Kidney (tissue), 14 donors: Measurements from ENCODE around the gene KPTN. TPM values are rescaled to one million over a fixed set of nuclear protein-coding genes. Genes with fewer than 3 reads are reported as not detected.
A peak's percentile ranks its signal among the peaks of the same experiment; 100 is the strongest.

Experiments used
- DNase-seq, 5 donors: peaks; one replicate each; pipeline ENCODE4 v3.0.0-alpha.2; 2013 to 2020
- FAIRE-seq: peaks from 2 replicates; lab custom pipeline; 2012; peaks lifted over from hg19 to GRCh38; lab: Jason Lieb, UNC
- H3K27ac ChIP-seq, 2 donors: one replicate each; pipeline ENCODE4 v1.7.0; 2013; ENCODE audit warnings: low read depth in 2 of 2, low read length in 2 of 2, inconsistent platforms in 1 of 2
- H3K27me3 ChIP-seq: one replicate; pipeline ENCODE4 v1.7.1; 2013; ENCODE audit warnings: low read length, inconsistent platforms; ENCODE audit not compliant: control insufficient read depth, insufficient read depth
- H3K36me3 ChIP-seq, 3 donors: one replicate each; pipeline versions ENCODE4 v1.7.0 to v1.7.1; 2013; ENCODE audit warnings: low read length in 3 of 3, control low read depth in 1 of 3, inconsistent platforms in 1 of 3; ENCODE audit not compliant: insufficient read depth in 3 of 3, control insufficient read depth in 2 of 3
- H3K4me1 ChIP-seq, 3 donors: one replicate each; pipeline versions ENCODE4 v1.7.0 to v1.7.1; 2013; ENCODE audit warnings: low read length in 3 of 3, inconsistent platforms in 1 of 3, low read depth in 1 of 3; ENCODE audit not compliant: control insufficient read depth in 2 of 3, insufficient read depth in 2 of 3
- H3K4me3 ChIP-seq, 3 donors: one replicate each; pipeline versions ENCODE4 v1.7.0 to v1.8.1; 2013; ENCODE audit warnings: low read length in 3 of 3, control low read depth in 1 of 3, inconsistent platforms in 1 of 3
- H3K9ac ChIP-seq, 3 donors: one replicate each; pipeline versions ENCODE4 v1.7.0 to v1.7.1; 2013; ENCODE audit warnings: low read length in 3 of 3, control low read depth in 1 of 3, inconsistent platforms in 1 of 3
- H3K9me3 ChIP-seq, 3 donors: one replicate each; pipeline versions ENCODE4 v1.7.0 to v1.7.1; 2013; ENCODE audit warnings: low read length in 3 of 3, control low read depth in 1 of 3, inconsistent platforms in 1 of 3; ENCODE audit not compliant: control insufficient read depth in 2 of 3, insufficient read depth in 1 of 3
- intact Hi-C: fragments of 100-400 bp; cut with DNase I; formaldehyde crosslinking; loops from one replicate; pipeline ENCODE4 v1.11.1; 2022
- polyA plus RNA-seq: library from polyadenylated mRNA; stranded (reverse); fragments of 350-450 nt; fragmentation: Illumina TruSeq; extraction: RNeasy Lipid Tissue Mini Kit (QIAGEN cat#74804); gene quantifications from one replicate; pipeline ENCODE4 v1.2.3, GENCODE V29; 2014; ENCODE audit warnings: low read depth, low replicate concordance; ENCODE audit not compliant: insufficient read depth
- total RNA-seq: library from RNA; stranded (reverse); fragmentation: NEBNext Ultra II Directional; extraction: Animal tissue kit (Norgen Biotek cat#: 25700); gene quantifications from one replicate; pipeline ENCODE4 v1.2.1, GENCODE V29; 2021
- TF ChIP-seq, protein P1 (sequence below): IDR thresholded peaks from 3 replicates; pipeline ENCODE4 v1.5.1; 2012; ENCODE audit warnings: mild to moderate bottlenecking, moderate library complexity, borderline replicate concordance; ENCODE audit not compliant: insufficient read depth; ENCODE audit errors: extremely low read depth
- donor health status: control.
- donor health status: control.
- donor health status: control.
- donor health status: control.
- donor health status: control.
- donor health status: DM: yes; HTN: yes; CAD: no.
- donor health status: Normal renal cell carcinoma (clear cell type).

KPTN gene
- total and polyA plus RNA-seq, 2 donors from 2014 or later = 7.4 to 25.5 TPM

DNA sequence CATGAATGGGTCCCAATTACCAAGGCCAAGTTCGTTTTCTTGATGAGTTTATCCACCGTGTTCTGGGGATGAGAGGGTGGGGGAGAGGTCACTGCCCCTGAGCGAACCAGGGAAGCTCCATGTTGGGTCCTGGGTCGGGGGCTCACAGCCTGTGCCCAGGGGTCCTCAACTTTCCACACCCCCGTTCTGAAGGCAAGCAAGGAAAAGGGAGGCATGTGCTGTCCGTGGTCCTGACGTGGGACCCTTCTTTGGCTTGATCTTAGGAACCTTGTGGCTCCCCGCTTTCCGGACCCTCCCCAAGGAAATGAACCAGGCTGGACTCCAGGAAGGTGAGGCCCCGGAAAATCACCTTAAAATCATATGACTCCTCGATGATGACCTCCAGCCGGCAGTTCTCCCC, 46.5 kb downstream of the KPTN start:
- no peaks in the 10 kb centered on the region for H3K36me3 ChIP-seq
- DNase-seq (no peak), FAIRE-seq (no peak)
- no peak overlapping the region for H3K27ac ChIP-seq
- H3K4me1 ChIP-seq = no peaks in the 10 kb centered on the region
- no peak overlapping the region for H3K9ac ChIP-seq
- intact Hi-C loops = loop anchor here (5.0 kb wide), 1 partner anchor 260 kb away; no protein-coding TSS in a partner anchor
- H3K9me3 ChIP-seq = no peaks in the 10 kb centered on the region
- H3K4me3 ChIP-seq = no peak overlapping the region
- H3K27me3 ChIP-seq = no peaks in the 10 kb centered on the region
- TF ChIP-seq, protein P1, sequence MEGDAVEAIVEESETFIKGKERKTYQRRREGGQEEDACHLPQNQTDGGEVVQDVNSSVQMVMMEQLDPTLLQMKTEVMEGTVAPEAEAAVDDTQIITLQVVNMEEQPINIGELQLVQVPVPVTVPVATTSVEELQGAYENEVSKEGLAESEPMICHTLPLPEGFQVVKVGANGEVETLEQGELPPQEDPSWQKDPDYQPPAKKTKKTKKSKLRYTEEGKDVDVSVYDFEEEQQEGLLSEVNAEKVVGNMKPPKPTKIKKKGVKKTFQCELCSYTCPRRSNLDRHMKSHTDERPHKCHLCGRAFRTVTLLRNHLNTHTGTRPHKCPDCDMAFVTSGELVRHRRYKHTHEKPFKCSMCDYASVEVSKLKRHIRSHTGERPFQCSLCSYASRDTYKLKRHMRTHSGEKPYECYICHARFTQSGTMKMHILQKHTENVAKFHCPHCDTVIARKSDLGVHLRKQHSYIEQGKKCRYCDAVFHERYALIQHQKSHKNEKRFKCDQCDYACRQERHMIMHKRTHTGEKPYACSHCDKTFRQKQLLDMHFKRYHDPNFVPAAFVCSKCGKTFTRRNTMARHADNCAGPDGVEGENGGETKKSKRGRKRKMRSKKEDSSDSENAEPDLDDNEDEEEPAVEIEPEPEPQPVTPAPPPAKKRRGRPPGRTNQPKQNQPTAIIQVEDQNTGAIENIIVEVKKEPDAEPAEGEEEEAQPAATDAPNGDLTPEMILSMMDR = no peak

GRCh38 chr19:47436712-47437401, 47.2 kb downstream of the KPTN start:
- TF ChIP-seq, protein P1 = peak; percentile 89
- Histone ChIP-seq H3K27ac (no peak overlapping the region), H3K27me3 (peaks cover 4% of the 10 kb centered on the region), H3K9me3 (no peaks in the 10 kb centered on the region), H3K4me3 (no peak overlapping the region), H3K9ac (no peak overlapping the region), H3K4me1 (no peaks in the 10 kb centered on the region), H3K36me3 (no peaks in the 10 kb centered on the region)
- no peak for FAIRE-seq
- intact Hi-C loops = loop anchor here (5.0 kb wide), 1 partner anchor 260 kb away; no protein-coding TSS in a partner anchor
- peak; percentile 78 to 87 (median 82) for DNase-seq

GRCh38 chr19:47435883-47436417, 48.1 kb downstream of the KPTN start:
- H3K36me3 ChIP-seq = no peaks in the 10 kb centered on the region
- DNase-seq = no peak
- no peak for FAIRE-seq
- no peak overlapping the region for H3K4me3 ChIP-seq
- H3K27me3 ChIP-seq = peaks cover 5% of the 10 kb centered on the region
- intact Hi-C loops = loop anchor here (5.0 kb wide), 1 partner anchor 261 kb away; no protein-coding TSS in a partner anchor
- H3K9me3 ChIP-seq = no peaks in the 10 kb centered on the region
- no peak overlapping the region for H3K27ac ChIP-seq
- TF ChIP-seq, protein P1 = no peak
- H3K9ac ChIP-seq = no peak overlapping the region
- H3K4me1 ChIP-seq = no peaks in the 10 kb centered on the region
